ENCODE data around the gene SORBS1.

SORBS1 gene

DNA sequence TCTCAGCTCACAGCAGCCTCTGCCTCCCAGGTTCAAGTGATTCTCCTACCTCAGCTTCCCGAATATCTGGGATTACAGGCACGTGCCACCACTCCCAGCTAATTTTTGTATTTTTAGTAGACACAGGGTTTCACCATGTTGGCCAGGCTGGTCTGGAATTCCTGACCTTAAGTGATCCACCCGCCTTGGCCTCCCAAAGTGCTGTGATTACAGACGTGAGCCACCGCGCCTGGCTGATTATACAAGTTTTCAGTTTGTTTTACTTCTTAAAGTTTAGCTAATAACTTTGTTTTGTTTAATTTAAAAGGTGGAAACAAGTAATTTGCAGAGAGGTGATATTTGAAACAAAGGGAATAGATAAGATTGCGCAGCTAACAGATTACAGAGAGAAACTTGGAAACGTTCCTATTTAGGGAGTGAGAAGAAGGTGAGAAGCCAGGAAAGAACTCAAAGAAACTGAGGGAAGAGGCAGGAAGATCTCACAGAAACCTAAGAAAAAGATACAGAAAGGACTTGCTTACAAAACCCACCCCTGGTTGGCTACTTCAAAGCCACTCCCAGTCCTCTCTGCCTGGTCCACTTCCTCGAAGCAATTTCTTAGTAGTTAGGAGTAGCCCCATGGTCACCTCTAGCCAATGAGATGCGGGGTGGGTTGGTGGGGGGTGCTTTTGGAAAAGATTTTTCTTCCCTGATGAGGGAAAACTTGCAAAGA, 255.4 kb downstream of the SORBS1 start:
- no peak for DNase-seq

DNA sequence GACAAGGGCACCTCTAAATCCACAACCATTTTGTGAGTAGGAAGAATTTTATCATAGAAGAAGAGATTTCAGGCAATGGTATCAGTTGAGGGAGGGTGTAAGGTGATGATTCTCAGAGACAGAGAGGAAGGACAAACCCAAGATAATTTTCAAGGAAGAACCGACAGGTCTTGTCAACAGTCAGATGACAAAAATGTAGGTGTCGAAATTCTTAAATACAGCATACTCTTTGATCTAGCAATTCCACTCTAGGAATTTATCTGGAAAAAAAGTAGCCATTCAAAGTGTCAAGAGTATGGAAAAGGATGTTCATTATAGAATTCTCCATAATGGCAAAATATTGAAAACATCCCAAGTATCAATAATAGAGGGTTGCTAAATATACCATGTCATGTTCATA, 256.2 kb downstream of the SORBS1 start:
- DNase-seq = no peak

DNA sequence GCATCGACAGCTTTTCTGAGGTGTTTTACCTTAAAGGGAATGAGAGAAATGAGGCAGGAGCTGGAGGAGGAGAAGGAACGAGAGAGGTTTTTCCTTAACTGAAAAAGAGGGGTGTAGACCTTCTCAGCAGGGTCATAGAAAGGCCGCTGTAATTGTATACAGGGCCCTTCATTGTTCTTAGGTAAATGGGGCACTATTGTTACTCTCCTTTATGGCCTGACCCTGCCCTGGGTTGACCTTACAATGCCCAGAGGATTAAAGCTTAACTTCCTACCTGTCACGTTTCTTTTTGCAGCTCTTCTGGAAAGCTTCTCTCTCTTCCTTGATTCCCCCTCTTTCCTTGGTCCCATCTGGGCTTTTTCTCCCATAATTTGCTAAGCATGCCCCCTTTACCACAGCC, 256.7 kb downstream of the SORBS1 start:
- DNase-seq = no peak

DNA sequence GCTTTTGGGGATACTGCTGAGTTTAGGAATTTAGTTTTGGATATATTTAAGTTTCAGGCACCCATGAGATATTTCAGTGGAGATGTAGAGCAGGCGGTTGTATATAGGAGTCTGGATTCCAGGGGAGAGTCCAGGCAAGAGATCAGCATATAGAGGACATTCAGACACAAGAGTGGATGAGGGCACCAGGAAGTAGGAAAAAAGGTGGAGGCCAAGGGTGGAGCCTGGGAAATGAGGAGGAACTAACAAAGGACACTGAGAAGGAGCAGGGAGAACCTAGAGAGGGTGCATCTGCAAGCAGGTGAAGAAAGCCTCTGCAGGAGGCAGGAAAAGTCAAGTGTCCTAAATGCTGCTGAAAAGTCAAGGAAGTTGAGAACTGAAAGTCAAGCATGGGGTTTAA, 257.2 kb downstream of the SORBS1 start:
- DNase-seq = no peak

DNA sequence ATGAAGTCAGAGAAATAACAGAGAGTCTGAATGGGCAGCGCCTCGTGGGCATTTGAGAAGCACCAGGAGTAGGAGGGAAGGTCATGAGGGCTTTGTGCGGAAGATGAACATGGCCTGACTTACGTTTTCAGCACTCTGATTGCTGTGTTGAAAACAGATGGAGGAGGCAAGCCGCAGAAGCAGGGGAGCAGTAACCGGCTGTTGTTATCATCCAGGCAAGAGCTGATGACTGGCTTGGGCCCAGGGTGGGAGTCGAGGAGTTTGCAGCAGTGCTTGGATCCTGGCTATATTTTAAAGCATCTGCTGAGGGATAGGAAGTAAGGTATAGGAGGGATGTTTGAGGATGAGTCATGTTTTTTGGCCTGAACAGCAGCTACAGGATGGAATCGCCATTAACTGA, 257.6 kb downstream of the SORBS1 start:
- DNase-seq = no peak

DNA sequence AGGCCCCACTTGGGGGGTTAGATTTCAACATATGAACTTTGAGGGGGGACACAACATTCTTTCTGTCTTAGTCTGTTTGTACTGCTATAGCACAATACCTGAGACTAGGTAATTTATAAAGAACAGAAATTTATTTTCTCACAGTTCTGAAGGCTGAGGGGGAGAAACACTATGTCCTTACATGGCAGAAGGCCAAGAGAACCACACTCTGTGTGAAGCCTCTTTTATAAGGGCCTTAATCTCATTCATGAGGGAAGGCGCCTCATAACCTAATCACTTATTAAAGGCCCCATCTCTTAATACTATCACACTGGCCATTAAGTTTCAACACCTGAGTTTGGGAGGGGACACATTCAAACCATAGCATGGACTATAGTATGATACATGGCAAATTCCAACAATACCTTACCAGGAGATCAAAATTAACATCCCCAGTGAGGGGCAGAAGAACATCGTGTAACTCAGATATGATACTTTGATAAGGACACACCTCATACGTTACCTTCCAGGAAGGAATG, 261.1 kb downstream of the SORBS1 start:
- no peak for DNase-seq

DNA sequence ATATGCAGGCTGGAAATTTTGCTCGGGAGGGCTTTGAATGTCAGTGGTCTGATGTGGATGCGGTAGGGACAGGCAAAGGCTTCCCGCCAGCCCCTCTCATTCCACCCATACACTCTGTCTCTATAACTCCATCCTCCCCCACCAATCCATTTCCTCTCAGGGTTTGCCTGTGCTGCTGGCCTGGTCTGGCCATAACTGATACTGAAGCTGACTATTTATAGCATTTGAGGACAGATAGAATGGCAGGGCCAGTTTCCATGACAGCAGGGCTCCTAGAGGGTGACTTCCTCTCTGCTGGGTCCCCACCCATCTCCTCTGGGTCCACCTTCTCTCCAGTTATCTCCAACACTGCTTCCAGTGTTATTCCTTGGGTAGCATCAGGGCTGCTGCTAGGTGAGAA, 263.8 kb downstream of the SORBS1 start:
- DNase-seq = no peak

DNA sequence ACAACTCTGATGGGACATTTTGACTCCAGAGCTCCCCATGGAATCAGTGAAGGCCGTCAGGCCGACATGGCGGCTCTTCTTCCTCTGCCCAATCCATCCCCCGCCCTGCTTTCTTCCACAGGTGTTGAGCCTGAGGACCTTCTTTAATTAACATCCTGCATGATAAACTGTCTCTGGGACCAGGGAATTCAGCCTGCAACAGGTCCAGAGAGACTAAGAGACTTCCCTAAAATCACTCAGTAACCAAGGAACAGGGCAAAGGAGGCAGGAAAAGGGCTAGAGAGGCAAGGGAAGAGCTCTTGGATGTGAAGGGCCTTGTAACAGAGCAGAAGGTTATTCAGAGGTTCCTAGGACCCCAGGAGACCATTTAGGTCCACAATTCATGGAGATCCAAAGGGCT, 264.4 kb downstream of the SORBS1 start:
- no peak for DNase-seq

DNA sequence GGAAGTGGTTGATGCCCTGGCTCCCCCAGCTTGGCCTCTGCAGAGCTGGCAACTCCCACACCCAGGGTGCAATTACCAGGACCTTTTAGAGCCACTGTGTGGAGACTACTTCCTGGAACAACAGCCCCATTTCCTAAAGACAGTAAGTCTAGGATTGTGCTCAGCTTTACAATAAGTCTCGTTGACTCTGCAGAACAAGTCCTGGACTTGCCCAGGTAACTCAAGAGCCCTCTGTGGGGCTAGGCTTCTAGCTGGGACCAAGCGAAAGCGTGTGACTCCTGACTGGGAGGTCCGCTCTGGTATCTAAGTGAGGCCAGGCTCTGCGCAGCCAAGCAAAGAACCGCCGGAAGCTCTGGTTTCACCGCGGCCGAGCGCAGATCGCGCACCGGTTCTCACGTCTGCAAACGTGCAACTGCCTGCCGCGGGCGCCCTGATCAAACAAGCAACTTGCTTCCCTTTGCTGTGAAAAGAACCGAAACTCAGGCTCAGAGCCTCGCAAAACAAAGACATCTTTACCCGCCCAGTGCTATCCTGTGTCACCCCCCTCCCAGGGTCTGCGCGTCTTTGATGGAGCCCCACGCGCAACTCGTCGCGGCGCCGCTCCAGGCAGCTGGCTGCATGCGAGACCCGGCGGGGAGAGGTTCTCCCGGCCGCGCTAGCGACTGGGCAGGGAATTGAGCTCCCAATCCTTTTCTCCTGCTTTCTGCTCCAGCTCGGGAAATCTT, 266.0 kb downstream of the SORBS1 start:
- no peak for DNase-seq

DNA sequence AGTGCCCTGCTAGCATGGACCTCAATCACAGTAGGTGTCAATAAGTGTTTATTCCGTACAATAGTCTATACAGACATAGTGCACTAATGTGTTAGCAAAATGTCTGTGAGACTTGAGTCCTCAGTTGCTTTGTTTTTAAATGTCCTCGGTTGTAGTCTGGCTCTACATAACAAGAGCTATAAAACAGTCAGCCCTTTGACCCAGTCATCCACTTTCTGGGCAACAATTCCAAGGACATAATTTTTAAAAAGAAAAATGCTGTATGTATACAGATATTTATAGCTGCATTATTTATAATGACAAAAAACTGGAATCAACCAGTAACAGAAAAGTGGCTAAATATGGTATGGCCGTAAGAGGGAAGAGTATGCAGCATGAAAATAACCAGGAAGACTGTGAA, 267.5 kb downstream of the SORBS1 start:
- DNase-seq = no peak

DNA sequence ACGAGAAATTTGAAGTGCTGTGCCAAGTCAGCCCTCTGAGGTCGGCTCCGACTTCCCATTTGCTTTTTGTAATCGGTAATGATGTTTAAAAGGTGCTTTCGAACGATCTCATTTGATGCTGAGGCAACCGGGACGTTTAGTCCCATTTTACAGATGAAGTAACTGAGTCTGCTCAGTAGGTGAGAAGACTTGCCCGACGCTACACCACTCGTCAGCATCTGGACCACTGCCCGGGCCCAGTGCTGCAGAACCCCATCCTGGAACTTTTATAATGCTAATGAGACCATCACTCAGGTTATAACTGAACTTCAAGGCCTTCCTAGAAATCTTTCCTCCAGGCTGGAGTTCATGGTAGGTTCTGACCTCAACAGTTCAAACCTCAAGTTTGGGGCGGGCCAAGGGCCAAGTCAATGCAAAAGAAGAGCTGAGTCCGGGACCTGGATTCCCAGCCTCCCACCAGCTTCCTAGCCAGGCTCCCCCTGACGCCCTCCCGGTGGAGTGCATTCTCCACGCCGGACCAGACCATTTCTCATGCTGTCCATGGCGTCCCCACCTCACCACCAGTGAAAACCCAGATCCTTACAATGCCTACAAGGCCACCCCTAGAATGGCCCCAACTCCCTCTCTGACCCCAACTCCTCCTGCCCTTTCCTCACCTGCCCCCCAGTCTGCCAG, 269.7 kb downstream of the SORBS1 start:
- DNase-seq = no peak

DNA sequence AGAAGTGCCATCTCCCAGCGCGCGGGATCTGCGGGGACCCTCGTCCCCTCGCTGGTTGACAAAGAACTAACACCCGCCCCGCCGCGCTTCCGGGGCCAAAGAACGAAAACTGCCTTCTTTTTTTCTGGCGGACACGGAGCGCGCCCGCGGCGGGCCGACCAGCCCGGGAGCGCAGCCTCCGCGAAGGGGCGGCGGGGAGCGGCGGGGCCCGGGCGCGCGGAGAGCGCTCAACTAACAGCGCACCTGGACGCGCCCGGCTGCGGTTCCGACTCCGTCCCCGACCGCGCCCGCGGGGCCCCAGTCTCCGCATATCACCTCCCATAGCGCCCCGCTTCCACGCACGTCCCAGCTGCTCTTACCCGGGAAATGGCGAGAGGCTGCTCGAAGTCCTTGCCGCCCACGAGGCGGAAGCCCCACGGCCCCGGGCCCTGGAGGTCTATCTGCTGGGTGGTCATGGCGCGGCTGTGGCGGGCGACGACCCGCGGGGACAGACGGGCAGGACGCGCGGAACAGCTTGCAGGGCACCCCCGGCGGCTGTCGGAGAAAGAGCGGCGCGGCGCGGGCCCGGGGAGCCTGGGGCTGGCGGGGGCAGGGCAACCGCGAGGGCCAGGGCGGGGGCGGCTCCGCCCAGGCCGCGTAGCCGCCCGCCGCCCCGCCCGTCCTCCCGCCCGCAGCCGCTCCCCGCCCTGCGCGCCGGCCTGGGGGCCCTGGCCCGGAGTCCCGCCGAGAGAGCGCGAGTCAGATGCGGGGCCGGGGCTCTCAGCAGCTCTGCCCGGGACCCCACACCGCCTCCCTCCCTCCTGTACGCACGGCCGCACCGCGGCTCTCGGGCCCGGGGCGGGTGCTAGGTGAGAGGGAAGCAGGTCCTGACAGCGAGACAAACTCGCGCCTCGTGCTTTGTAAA, 270.5 kb downstream of the SORBS1 start, which contains the start of gene PDLIM1:
Gene PDLIM1 (minus strand): TSS at position 543 of the 904 bp plus-strand sequence. CDS start 88 bp downstream, at position 455.
- DNase-seq = no peak

DNA sequence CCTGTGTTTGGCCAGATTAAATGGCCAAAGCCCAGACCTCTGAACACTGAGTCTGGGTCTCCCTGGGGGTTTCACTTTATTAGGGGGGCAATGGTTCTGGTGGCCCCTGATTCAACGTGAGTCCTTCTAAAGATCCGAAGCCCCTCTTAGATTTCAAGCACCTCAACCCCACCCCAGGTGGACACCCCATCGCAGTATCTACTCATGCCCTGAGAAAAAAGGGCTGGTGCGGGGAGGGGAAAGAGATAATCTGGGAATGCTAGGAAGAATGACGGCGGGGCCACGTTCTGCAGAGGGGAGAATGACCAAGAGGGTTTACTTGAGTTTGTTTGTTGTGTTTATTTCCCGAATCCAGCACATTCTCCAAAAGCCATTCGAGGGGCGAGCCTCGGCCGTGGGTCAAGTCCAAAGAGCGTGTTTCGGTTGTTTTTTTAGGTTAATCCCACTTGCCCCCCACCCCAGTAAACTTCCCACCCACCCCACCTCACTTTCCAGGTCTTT, 271.2 kb downstream of the SORBS1 start:
- DNase-seq = no peak

DNA sequence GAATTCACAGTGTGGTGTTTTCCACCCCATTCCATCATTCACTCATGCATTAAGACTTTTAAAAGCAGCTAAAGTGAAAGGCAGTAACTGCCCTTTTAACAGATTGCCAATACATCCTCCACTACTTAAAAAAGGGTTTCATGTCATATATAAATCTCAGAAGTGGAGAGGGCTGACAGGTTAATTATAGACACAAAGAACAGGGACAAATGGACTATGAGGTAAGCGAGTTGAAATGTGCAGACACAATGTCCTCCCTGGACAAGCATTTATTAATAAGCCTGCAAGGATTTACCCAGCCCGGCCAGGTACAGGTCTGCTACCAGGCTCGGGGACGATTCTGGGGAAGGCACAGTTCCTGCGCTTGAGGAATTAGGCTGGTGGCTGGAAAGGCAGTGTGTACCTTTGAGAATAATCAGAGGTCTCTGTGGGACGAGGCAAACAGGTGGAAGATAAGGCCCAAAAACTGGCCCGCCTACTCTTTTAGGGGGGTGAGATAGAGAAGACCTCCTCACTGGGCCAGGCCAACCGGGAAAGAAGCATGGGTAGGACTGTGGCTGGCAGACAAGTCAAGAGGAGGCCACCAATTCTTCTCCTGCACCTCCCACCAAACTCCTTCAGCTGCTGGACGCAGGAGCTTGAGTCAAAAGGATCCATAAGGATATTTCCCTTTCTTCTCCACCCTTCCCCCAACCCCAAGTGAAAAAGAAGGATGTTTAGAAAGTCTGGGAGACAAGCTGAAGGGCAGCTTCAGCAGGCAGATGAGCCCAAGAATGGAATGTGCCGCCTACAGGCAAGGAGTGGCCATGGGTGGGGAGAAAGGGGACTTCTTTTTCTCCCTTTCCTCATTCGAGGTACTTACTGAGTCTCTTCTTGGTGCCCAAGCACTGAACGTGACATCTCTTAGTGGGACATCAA, 271.9 kb downstream of the SORBS1 start:
- DNase-seq = no peak

DNA sequence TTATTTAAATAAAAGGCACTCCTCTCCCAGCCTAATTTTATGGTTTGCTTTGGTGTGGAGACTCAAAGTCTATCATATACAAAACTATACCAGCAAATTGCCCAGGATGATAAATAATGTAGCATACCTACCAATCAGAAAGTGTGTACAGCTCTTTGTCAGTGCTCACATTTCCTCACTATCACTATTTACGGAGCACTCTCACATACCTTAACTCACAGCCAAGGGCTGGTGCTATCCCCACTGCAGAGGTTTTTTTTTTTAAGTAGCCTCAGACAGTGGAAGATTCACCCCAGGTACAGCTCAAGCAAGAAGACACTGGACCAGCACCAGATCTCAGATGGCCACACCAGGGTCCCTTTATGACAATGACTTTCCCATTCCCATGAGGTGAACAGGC, 272.9 kb downstream of the SORBS1 start:
- DNase-seq = no peak

DNA sequence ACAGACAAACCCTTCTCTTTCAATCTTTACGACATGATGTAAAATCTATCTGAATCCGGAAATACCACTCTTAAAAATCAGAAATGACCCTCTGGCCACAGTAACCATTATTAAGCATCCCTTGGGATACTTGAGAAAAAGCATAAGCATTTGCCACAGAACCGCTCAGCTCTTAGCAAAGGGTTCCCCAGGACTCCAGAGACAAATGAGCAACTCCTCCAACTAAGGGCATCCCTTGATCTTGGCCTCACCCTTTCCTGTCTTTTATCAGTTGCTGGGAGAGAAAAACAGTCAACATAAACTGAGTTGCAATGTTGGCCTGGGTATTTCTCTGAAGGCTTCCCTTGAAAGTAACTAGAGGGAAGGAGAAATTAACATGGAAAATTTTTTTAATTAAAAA, 273.9 kb downstream of the SORBS1 start:
- DNase-seq = no peak

DNA sequence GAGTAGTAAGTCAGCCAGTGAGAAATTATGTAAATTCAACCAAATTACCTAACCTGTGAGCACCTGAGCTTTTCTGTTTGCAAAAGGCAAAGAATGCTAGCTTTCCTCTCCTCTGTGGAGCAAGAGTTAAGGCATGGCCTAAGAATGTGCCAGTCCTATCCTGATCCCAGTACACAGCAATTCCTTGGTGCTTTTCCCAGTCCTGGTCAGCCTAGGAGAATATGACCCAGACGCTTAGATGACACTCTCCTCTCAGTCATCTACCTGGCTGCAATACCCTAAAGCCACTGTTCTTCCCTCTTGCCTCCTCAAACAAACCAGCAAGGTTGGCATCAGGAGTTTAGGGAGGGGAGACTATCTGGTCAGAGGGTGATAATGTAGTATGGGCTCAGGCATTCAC, 274.5 kb downstream of the SORBS1 start:
- DNase-seq = no peak

DNA sequence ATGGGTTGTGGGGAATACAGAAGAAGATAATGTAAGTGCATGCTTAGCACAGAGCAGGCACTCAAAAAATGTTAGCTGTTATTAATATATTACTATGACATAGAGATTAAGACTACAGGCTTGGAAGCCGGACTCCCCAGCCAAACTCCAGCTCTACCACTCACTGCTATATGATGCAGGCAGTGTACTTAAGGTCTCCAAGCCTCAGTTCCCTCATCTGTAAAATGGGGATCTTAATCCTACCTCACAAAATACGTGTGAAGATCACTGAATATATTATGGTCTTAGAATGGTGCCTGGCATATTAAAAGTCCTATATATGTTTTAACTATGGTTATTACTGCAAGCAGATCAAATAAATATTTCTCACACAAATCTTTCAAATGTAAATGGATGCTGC, 275.6 kb downstream of the SORBS1 start:
- no peak for DNase-seq

DNA sequence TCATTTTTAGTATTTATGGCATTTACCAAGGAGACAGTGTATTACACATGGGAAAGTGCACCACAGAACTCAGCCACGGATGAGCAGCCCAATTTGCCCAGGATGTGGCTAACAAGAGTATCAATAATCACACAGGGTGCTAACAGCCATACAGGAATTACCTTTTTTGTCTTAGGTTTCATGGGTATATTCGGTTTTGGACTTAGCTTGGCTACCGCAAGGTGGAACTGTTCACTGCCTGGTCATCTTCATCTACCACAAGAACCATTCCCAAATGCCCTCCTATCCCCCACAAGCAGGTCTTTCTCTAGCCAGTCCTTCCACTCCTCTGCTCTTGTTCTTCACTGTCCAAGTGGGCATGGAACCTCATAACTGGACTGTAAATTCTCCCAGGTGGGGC, 276.4 kb downstream of the SORBS1 start:
- DNase-seq = no peak

DNA sequence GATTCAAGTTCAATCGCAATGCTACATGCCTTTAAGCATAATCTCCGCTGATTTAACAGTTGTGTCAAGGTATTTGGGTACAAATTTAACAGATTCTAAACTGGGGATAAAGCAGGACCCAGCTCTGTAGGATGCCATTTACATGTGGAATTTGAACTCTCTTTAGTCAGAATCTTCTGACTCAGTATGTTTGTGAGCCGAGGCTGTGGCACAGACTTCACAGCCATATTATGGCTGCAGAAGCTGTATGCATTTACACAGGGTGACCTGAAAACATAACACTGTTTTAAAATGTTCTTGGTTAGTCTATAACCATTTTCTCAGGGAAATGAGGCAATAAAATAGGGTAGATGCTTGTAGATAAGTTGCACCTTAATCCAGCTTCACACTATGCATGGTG, 279.1 kb downstream of the SORBS1 start:
- DNase-seq = no peak

DNA sequence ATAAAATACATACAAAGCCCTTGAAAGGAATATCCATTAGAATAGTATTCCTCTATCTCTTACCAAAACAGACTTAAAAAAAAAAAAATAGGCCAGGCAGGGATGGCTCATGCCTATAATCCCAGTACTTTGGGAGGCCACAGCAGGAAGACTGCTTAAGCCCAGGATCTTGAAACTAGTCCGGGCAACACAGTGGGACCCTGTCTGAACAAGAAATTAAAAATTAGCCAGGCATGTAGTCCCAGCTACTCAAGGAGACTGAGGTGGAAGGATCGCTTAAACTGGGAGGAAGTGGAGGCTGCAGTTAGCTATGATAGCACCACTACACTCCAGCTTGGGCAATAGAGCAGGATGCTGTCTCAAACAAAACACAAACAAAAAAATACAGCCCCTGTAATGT, 280.0 kb downstream of the SORBS1 start:
- DNase-seq = no peak
